Measurements from ENCODE around the gene GATAD2A. TPM values are rescaled to one million over a fixed set of nuclear protein-coding genes. Genes with fewer than 3 reads are reported as not detected.

Gene GATAD2A
- total and polyA plus RNA-seq, 2 of the 8 experiments (the other 6 are each of a cell fraction or from before 2014, with no cell fraction given), result 38.4 to 205 TPM

GRCh38 chr19:19425170-19425875 is 19.8 kb downstream of the GATAD2A start:
- Histone ChIP-seq H3K14ac (ENCODE audit: insufficient read length) (no peak overlapping the region), H3K27me3 (replicated peaks in 1 of 4; ENCODE audit: control insufficient read depth in 3 of 4, extremely low read depth in 1 of 4, insufficient read depth in 3 of 4, low read length in 3 of 4) (no peaks in the 10 kb centered on the region; a peak in 1 of 7 replicates), H3K36me3 (ENCODE audit: control insufficient read depth in 2 of 4, insufficient read depth in 4 of 4, low read length in 3 of 4) (no peaks in the 10 kb centered on the region), H3K23ac (ENCODE audit: insufficient read length) (no peak overlapping the region), H3K4me2 (ENCODE audit: insufficient read depth in 1 of 2, low read depth in 2 of 2, low read length in 2 of 2) (no peak overlapping the region), H3K23me2 (ENCODE audit: low read depth, low read length) (no peaks in the 10 kb centered on the region), H3K9ac (replicated peaks in 1 of 4; ENCODE audit: extremely low read depth in 1 of 4, low read depth in 3 of 4, low read length in 3 of 4) (no peak overlapping the region; a peak in 1 of 7 replicates), H3K79me1 (ENCODE audit: low read depth, low read length) (peaks cover 41% of the 10 kb centered on the region), H2AFZ (ENCODE audit: low read length) (no peak overlapping the region), H2BK120ac (replicated peaks; ENCODE audit: low read depth, low read length) (no peak overlapping the region), H4K91ac (replicated peaks; ENCODE audit: insufficient read length, low read length) (no peak overlapping the region), H3K4ac (replicated peaks; ENCODE audit: insufficient read length, low read depth, low read length) (no peak overlapping the region), H3K4me3 (ENCODE audit: extremely low read depth in 1 of 4, insufficient read depth in 2 of 4, low read depth in 3 of 4, low read length in 4 of 4) (no peak overlapping the region), H3K27ac (ENCODE audit: low read depth, low read length) (no peak overlapping the region), H3K56ac (replicated peaks; ENCODE audit: insufficient read length, low read depth, low read length) (no peak overlapping the region), H2BK15ac (ENCODE audit: low read length) (no peak overlapping the region), H2BK20ac (ENCODE audit: low read length) (no peak overlapping the region), H2AK5ac (ENCODE audit: low read depth, low read length) (no peak overlapping the region), H3K9me3 (ENCODE audit: insufficient read depth in 2 of 2, low read depth in 1 of 2, low read length in 1 of 2) (no peaks in the 10 kb centered on the region), H2BK12ac (ENCODE audit: low read depth, low read length) (no peak overlapping the region), H2BK5ac (ENCODE audit: low read depth, low read length) (no peak overlapping the region), H3K79me2 (ENCODE audit: control insufficient read depth in 1 of 2, insufficient read depth in 2 of 2, low read length in 2 of 2) (peaks cover 53 to 99% of the 10 kb centered on the region in 2 experiments), H4K20me1 (replicated peaks in 1 of 2; ENCODE audit: control insufficient read depth in 1 of 2, insufficient read depth in 2 of 2, low read length in 2 of 2) (peaks cover 59 to 60% of the 10 kb centered on the region in 2 experiments), H4K5ac (ENCODE audit: insufficient read length, low read depth, low read length) (no peak overlapping the region), H4K8ac (ENCODE audit: extremely low read depth, insufficient read depth, low read length) (no peak overlapping the region), H3K18ac (ENCODE audit: extremely low read depth, low read length) (no peak overlapping the region), H3K4me1 (replicated peaks in 1 of 4; ENCODE audit: control insufficient read depth in 3 of 4, insufficient read depth in 4 of 4, low read length in 3 of 4) (peaks cover 0 to 7% (median 2%) of the 10 kb centered on the region in 4 experiments; a peak in 3 of 7 replicates)
- DNase-seq (ENCODE audit: low read depth in 1 of 2, low spot score in 2 of 2), result no peak
- WGBS, 2 experiments (ENCODE audit: extremely low coverage in 1 of 2, insufficient coverage in 1 of 2, insufficient read length in 1 of 2, insufficient replicate concordance in 2 of 2, low coverage in 1 of 2, low lambda C conversion rate in 2 of 2, missing lambda C conversion rate in 1 of 2), result 88% methylated on average over 4 of the region's 5 CpGs; no CpG with 5 or more reads in 1 of the 2 experiments
- ChIA-PET POLR2A (ENCODE audit: partially characterized antibody) (interaction anchor here (1.0 to 3.5 kb wide), 4 partner anchors 11 to 37 kb away, joined by 3 to 12 read pairs (median 4); partner anchors contain the start of gene GATAD2A), CTCF (ENCODE audit: partially characterized antibody) (interaction anchor here (0.6 to 1.5 kb wide), 5 partner anchors 10 to 51 kb away, joined by 3 to 4 read pairs (median 4); no protein-coding TSS in a partner anchor)
- no peak for FAIRE-seq

All from H1 (cell line).